AG09319 (cell line): Measurements from ENCODE around the gene SPOCK1.

Experiments used
- DNase-seq: peaks from one replicate; pipeline ENCODE4 v3.0.0-alpha.2; 2010; ENCODE audit warnings: low read depth; ENCODE audit errors: extremely low read depth
- CTCF ChIP-seq: IDR thresholded peaks from 2 replicates; pipeline ENCODE4 v1.5.1; 2011; ENCODE audit warnings: low read depth, mild to moderate bottlenecking, inconsistent platforms, low read length, moderate library complexity

Gene SPOCK1

GRCh38 chr5:137433539-137433938 is 65.6 kb downstream of the SPOCK1 start:
- TF ChIP-seq CTCF = no peak
- DNase-seq = no peak

GRCh38 chr5:137432376-137432775 is 66.8 kb downstream of the SPOCK1 start:
- no peak for TF ChIP-seq CTCF
- no peak for DNase-seq

GRCh38 chr5:137431051-137431450 is 68.1 kb downstream of the SPOCK1 start:
- no peak for DNase-seq

GRCh38 chr5:137415231-137415681 is 83.9 kb downstream of the SPOCK1 start:
- no peak for TF ChIP-seq CTCF
- peak; percentile 23 for DNase-seq

More at GRCh38 chr5:137431051-137431450, 68.1 kb downstream of the SPOCK1 start:
- TF ChIP-seq CTCF = no peak

GRCh38 chr5:137414112-137414755 is 84.9 kb downstream of the SPOCK1 start:
- TF ChIP-seq CTCF = no peak
- DNase-seq = no peak

GRCh38 chr5:137412136-137412535 is 87.0 kb downstream of the SPOCK1 start:
- no peak for DNase-seq
- TF ChIP-seq CTCF = no peak

- TF ChIP-seq CTCF = no peak
- DNase-seq = no peak
Measured at GRCh38 chr5:137410234-137411010, 88.7 kb downstream of the SPOCK1 start.
